Progenitor cell of endocrine pancreas (in vitro differentiated cells): ENCODE measurements around the gene MPHOSPH9. TPM values are rescaled to one million over a fixed set of nuclear protein-coding genes. Genes with fewer than 3 reads are reported as not detected.

Experiments
- DNase-seq: peaks from one replicate; pipeline ENCODE4 v3.0.0; 2021; ENCODE audit warnings: low spot score; ENCODE audit not compliant: unreplicated experiment
- H3K27ac Mint-ChIP-seq: 2 replicates; pipeline ENCODE4 v1.8.0; 2021; ENCODE audit warnings: mild to moderate bottlenecking, moderate library complexity, mixed read lengths
- H3K27me3 Mint-ChIP-seq: 2 replicates; pipeline ENCODE4 v1.8.0; 2021; ENCODE audit warnings: mixed read lengths
- H3K36me3 Mint-ChIP-seq: 2 replicates; pipeline ENCODE4 v1.8.0; 2022; ENCODE audit warnings: mixed read lengths; ENCODE audit not compliant: insufficient read depth
- H3K4me1 Mint-ChIP-seq: 2 replicates; pipeline ENCODE4 v1.8.0; 2021; ENCODE audit warnings: low read depth, mixed read lengths
- H3K4me3 Mint-ChIP-seq: 2 replicates; pipeline ENCODE4 v1.8.0; 2021; ENCODE audit warnings: low read depth, mild to moderate bottlenecking, moderate library complexity, mixed read lengths
- H3K9me3 Mint-ChIP-seq: 2 replicates; pipeline ENCODE4 v1.8.0; 2021; ENCODE audit warnings: low read depth, mixed read lengths
- total RNA-seq: library from RNA; stranded (reverse); gene quantifications from 2 replicates; pipeline ENCODE4 v1.2.1, GENCODE V29; 2021
- TF ChIP-seq, protein P1 (sequence below): fragments of 200-600 bp; sonication (generic); IDR thresholded peaks from one replicate; pipeline ENCODE4 v1.5.0; 2021; ENCODE audit warnings: antibody characterized with exemption, mild to moderate bottlenecking; ENCODE audit not compliant: unreplicated experiment

MPHOSPH9 gene
- total RNA-seq, 1 donor from 2014 or later: 39.3 TPM

DNA sequence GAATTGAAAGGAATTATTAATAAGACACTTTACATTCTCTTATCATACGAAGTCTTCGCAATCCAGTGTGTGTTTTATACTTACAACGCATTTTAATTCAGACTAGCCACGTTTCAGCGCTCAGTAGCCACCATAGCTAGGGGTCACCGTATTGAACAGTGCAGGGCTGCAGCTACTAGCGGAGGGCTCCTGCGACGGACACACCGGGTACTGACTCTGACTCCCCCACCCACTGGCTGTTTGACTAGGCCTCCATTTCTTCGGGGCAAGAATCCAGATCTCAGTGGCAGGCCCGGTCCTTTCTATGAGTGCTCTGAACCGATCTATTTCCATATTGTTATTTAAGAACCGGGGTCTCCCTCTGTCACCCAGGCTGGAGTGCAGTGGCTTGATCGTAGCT is 40.2 kb upstream of the MPHOSPH9 start:
- TF ChIP-seq, protein P1, sequence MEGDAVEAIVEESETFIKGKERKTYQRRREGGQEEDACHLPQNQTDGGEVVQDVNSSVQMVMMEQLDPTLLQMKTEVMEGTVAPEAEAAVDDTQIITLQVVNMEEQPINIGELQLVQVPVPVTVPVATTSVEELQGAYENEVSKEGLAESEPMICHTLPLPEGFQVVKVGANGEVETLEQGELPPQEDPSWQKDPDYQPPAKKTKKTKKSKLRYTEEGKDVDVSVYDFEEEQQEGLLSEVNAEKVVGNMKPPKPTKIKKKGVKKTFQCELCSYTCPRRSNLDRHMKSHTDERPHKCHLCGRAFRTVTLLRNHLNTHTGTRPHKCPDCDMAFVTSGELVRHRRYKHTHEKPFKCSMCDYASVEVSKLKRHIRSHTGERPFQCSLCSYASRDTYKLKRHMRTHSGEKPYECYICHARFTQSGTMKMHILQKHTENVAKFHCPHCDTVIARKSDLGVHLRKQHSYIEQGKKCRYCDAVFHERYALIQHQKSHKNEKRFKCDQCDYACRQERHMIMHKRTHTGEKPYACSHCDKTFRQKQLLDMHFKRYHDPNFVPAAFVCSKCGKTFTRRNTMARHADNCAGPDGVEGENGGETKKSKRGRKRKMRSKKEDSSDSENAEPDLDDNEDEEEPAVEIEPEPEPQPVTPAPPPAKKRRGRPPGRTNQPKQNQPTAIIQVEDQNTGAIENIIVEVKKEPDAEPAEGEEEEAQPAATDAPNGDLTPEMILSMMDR: no peak
- peak overlapping the region; percentile 73 for H3K27ac Mint-ChIP-seq
- no peak for DNase-seq
- H3K36me3 Mint-ChIP-seq: no peaks in the 10 kb centered on the region
- H3K9me3 Mint-ChIP-seq: no peaks in the 10 kb centered on the region
- peaks cover 12% of the 10 kb centered on the region for H3K4me1 Mint-ChIP-seq
- no peaks in the 10 kb centered on the region for H3K27me3 Mint-ChIP-seq
- peak overlapping the region; percentile 80 for H3K4me3 Mint-ChIP-seq

GRCh38 chr12:123271001-123271668 is 38.2 kb upstream of the MPHOSPH9 start:
- Mint-ChIP-seq H3K27ac (no peak overlapping the region), H3K4me3 (no peak overlapping the region)
- TF ChIP-seq, protein P1: peak; percentile 58

GRCh38 chr12:123270214-123271000 is 37.5 kb upstream of the MPHOSPH9 start:
- DNase-seq: no peak
- H3K4me1 Mint-ChIP-seq: peaks cover 19% of the 10 kb centered on the region
- H3K4me3 Mint-ChIP-seq: peak overlapping the region; percentile 95
- H3K36me3 Mint-ChIP-seq: peaks cover 2% of the 10 kb centered on the region
- TF ChIP-seq, protein P1: no peak
- H3K9me3 Mint-ChIP-seq: no peaks in the 10 kb centered on the region
- peak overlapping the region; percentile 99 for H3K27ac Mint-ChIP-seq
- no peaks in the 10 kb centered on the region for H3K27me3 Mint-ChIP-seq

More at GRCh38 chr12:123271001-123271668, 38.2 kb upstream of the MPHOSPH9 start:
- Mint-ChIP-seq H3K36me3 (peaks cover 2% of the 10 kb centered on the region), H3K4me1 (peaks cover 19% of the 10 kb centered on the region), H3K27me3 (no peaks in the 10 kb centered on the region), H3K9me3 (no peaks in the 10 kb centered on the region)
- peak; percentile 63 for DNase-seq

DNA sequence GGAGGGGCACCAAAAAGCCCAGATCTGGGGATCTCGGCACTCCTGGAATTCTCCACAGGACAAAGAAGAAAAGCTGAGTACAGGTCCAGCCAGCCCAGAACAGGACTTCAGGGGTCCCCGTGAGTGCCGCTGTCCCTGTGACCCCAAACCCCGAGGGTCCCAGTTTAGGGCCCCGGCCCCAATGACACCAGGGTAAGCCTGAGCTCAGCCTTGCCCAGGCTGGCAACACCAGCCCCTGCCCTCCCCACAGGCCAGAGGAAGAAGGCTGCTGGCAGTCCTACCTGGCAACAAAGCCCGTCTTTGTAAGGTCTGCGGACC is 36.9 kb upstream of the MPHOSPH9 start:
- TF ChIP-seq, protein P1: no peak
- Mint-ChIP-seq H3K27me3 (no peaks in the 10 kb centered on the region), H3K36me3 (peaks cover 5% of the 10 kb centered on the region), H3K4me3 (peak overlapping the region; percentile 95), H3K4me1 (peaks cover 19% of the 10 kb centered on the region), H3K27ac (peak overlapping the region; percentile 99), H3K9me3 (no peaks in the 10 kb centered on the region)
- no peak for DNase-seq

DNA sequence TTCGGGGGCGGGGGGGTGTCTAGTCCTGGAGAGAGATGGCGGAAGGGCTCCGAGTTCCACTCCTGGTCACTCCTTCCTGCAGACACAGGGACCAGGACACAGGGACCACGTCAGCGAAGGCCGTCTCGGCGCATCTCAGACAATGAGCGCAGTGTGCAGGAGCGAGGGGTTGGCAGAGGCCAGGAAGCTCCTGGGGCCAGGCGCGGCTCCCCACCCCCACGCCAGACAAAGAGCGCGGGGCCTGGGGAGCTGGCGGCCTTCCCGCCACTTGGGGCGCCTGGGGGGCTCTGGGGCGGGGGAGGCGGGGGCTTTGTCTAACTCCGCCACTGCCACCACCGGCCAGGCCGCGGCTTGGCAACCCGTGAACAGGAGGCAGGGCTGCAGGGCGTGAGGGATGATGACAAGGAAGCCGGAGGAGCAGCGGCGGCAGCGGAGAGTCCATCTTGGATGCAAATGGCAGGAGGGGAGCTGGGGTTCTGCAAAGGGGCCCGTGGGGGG is 36.5 kb upstream of the MPHOSPH9 start:
- no peaks in the 10 kb centered on the region for H3K27me3 Mint-ChIP-seq

More for the DNA sequence above, 36.5 kb upstream of the MPHOSPH9 start:
- no peaks in the 10 kb centered on the region for H3K9me3 Mint-ChIP-seq
- H3K4me1 Mint-ChIP-seq: peaks cover 19% of the 10 kb centered on the region
- peak; percentile 69 for DNase-seq
- H3K36me3 Mint-ChIP-seq: peaks cover 9% of the 10 kb centered on the region
- peak overlapping the region; percentile 95 for H3K4me3 Mint-ChIP-seq
- TF ChIP-seq, protein P1: peak; percentile 50
- H3K27ac Mint-ChIP-seq: peak overlapping the region; percentile 99
